DMS114 treated with DMSO at 0.1 percent for 48 hours (cell line): ENCODE measurements around the gene PRDX4.
"Not testable (repeated sequence)": the region's sequence is repeated elsewhere in the genome, so short reads cannot be mapped to it uniquely, and the experiment has no call there.

Source experiments
- DNase-seq: peaks from one replicate; lab custom pipeline; 2025; ENCODE audit not compliant: unreplicated experiment; lab: John Stamatoyannopoulos, UW

Gene PRDX4

DNA sequence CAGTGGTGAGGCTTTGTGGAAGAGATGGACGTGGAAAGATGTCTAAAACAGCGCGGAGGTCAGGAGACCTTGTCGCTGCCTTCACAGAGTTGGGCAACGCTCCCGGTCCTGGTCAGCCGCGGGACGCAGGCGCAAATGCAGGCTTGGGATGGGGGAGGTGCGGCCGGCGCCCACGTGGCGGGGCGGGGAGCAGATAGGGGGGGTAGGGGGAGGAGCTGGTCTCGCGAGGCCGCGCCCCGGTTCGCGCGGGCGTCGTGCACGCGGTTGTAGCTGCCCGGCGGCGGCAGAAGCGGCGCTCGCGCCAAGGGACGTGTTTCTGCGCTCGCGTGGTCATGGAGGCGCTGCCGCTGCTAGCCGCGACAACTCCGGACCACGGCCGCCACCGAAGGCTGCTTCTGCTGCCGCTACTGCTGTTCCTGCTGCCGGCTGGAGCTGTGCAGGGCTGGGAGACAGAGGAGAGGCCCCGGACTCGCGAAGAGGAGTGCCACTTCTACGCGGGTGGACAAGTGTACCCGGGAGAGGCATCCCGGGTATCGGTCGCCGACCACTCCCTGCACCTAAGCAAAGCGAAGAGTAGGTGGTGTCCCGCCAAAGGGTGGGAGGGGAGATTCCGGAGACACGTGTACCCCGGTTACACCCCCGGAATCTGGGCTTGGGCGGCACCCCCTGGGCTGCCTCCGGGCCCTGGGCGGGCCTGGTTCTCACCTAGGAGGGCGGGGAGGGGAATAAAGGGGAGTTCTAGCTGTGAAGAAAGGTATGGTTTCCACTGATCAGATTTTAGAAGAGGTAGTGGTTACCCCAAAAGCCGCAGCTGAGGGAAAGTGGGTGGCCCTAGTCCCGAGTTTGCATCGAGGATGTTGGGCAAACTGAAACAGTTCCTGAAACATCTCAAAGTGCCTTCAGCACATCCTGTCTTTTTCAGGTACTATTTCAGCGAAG lies at the start of gene PRDX4:
PRDX4 (plus strand) TSS at position 255 of the 939 bp plus-strand sequence; CDS start at position 333, 78 bp downstream.
- peak; percentile 73 for DNase-seq

DNA sequence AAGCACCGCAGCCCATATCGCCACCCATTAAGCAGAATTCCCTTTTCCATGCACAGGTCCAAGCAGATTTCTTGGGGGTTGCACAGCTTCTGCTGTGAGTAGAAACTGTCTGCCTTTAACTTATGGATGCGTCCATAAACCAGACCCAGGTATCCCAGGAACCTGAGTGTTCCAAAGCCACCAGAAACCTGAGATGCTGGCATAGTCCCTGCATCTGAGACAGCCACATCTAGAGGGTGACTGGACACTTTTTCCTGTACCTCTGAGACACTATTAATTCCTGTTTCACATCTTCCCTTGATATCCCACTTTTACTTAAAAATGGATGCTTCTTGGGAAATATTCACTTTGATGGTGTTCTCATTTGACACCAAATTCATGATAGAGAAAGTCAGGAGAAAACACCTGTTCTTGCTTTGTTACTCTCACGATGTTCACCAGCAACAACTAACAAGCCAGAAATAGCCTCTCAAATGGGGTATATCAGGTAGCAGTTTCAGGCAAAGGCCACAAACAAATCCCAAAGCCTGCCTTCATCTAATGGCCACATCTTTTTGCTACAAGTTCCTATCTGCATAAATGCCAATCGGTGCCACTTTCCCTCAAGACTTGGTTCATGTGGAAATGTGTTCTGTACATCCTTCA lies 45.5 kb upstream of the PRDX4 start:
- no peak for DNase-seq

DNA sequence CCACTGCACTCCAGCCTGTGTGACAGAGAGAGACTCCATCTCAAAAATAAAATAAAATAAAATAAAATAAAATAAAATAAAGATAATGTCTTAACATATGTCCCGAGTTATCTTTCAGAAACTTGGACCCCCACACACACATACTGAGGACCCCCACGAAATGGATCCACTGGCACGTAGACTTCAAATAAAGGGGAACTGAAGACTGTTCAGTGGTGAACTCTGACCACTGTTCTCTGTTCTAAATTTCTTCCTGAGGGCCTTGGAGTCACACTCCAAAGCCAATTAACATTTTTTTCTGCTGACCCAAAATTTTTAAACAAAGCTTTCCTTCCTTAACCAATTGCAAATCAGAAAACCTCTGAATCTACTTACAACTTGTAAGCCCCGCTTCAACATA lies 43.5 kb upstream of the PRDX4 start:
- DNase-seq, result no peak

DNA sequence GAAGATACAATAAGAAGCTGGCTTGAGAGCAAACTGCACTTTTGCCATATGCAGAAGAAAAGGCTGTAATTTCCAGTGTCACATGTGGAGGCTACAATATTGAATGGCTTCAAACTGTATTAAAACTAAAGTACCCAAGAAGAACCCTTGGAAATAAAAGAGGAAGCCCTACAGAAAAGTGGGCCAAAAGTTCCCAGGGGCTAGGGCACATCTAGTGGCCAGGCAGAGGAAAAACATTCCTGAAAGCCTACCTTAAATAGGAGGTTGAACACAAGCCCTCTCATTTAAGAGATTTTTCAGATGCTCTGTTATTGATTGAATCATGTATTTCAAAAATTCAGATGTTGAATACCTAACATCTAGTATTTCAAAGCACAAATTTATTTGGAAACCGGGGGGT lies 40.6 kb upstream of the PRDX4 start:
- no peak for DNase-seq

DNA sequence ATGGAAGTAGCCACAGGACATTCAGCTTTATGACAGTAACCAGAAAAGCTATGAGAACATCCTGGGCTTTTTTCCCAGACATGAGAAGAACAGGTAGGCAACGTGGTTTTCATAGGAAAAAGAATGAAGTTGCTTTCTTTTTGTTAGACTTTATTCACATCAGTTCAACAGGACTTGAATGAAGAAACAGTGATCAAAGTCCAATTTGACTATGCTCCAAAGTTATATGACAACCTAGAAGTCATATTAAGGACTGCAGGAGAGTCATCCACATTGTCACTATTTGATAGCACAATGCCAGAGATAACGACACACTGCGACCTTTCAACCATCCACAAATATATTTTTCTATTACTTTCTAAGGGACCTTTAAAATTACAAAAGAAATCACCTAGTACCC lies 39.2 kb upstream of the PRDX4 start:
- DNase-seq, result no peak

DNA sequence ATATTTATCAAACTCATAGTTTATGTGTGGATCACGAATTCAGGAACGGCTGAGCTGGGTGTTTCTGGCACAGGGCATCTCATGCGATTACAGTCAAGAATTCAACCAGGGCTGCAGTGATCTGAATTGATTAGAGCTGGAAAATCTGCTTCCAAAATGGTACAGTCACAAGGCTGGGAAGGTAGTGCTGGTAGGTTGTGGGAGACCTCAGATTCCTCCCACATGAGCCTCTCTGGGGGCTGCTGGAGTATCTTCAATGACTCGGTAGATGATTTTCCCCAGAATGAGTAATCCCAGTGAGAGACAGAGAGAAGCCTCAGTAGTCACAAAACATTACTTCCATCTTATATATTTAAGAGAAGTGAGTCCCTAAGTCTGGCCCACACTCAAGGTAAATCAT lies 36.2 kb upstream of the PRDX4 start:
- no peak for DNase-seq

DNA sequence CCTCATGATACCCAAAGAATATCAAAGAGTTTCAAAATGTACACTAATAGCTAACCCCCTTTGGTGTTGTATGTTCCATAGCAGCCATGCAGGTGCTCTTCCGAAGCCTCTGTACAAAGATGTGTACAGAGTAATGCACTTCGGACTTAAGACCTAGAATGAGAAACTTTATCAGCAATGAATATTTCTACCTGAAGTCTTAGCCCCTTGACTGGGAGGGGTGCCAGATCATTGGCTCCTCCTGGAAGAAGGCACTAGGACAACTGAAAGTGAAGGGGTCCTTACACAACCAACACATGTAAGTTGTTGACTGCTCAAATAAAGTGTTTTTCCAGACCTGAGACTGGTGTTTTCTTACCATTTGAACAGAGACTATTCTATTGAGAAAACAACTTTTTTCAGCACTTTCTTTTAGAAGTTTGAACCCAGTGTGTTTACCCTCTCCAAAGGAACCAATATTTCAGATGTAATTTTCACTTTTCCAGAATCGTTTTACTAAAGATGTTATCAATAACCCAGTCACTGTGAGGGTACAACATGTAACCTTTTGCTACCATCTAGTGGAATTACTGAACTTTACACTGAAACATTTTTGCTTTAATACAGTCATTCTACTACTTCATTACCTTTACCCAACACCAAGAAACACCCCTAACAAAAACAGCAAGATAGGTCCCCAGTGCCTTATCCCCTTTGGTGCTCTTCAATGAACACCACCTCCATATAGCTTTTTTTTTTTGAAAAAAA lies 33.3 kb upstream of the PRDX4 start:
- no peak for DNase-seq

DNA sequence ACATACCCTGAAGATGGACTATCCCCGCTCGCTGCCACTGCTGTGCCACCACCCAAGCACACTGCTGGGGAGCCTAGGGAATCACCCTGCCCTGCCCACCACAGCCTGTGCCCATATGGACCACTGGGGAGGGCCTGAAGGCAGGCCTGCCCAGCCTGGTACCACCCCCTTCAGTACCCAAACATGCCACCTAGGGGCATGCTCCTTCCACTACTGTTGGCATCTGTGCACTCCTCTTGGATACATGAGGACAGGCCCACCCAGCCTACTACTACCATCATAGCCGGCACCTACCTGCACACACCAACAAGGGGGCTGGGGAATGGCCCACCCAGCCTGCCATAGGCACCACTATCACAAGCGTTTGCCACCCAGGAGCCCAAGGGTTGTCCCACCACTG lies 30.1 kb upstream of the PRDX4 start:
- no peak for DNase-seq

DNA sequence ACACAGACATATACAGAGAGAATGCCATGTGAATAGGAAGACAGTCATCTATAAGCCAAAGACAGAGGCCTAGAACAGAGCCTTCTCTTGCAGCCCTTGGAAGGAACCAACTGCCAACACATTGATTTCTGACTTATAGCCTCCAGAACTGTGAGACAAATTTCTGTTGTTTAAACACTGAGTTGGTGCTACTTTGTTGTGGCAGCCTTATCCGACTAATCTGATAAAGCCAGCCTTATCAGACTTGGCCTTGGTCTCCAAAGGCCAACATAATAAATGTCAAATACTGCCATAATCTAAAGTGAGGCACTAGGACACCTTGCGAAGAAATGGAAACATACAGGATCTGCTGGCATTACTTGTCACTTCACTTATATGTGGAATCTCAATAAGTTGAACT lies 24.3 kb upstream of the PRDX4 start:
- DNase-seq, result no peak

DNA sequence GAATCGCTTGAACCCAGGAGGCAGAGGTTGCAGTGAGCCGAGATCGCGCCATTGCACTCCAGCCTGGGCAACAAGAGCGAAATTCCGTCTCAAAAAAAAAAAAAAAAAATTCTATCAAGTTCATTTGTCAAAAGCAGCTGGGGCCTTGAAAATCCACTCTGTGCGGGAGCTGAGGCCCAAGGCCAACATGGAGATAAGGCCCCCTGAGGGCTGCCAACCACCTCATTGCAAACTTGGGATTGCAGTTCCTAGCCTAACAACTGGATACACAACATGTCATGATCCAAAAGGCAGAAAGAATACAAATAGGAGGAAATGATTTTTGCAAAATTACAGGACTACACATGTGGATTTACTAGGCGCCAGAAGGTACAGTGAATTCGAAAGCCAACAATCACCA lies 22.5 kb upstream of the PRDX4 start:
- DNase-seq, result no peak

DNA sequence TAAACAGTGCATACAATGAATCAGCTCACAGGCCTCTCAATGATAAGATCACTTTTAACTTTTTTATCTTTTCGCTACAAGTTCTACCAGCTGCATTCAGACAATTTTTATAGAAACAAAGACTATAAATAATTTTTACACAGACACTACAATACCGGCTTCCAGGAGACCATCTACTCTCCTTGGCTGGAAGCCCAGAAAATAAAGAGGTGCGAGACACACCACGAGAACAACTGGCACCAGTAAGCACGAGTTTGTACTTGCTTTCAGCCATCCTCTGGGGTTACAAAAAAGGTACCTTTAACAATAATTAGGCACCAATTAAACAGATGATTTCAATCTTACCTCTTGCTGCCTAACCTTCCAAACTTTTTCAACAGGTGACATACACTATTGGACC lies 11.2 kb upstream of the PRDX4 start:
- no peak for DNase-seq

DNA sequence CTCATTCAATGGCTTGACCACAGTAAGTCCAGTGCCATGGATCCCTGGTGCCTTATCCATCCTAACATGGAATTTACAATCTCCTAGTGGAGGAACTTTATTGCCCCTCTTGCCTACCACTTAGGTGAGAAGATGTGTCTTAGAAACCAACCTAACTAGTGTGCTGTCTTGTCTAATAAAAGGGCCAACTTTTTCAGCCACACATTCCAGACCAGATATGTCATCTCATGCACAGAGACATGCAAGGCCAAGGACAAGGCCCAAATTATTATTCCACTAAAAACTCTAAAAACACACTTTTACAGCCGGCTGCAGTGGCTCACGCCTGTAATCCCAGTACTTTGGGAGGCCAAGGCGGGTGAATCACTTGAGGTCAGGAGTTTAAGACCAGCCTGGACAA lies 10.6 kb upstream of the PRDX4 start:
- DNase-seq, result no peak

DNA sequence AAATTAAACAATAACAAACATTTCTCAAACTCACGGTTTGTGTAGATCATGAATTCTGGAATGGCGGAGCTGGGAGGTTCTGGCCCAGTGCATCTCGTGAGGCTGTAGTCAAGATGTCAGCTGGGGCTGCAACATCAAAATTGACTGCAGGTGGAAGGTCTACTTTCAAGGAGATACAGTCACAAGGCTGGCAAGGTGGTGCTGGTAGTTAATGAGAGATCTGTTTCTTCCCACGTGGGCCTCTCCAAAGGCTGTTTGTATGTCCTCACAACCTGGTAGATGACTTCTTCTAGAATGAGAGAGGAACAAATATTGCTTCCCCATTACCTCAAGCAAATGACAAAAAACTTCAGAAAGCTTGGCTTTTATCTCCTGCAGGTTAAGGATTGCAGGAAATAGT lies 8.0 kb upstream of the PRDX4 start:
- no peak for DNase-seq

DNA sequence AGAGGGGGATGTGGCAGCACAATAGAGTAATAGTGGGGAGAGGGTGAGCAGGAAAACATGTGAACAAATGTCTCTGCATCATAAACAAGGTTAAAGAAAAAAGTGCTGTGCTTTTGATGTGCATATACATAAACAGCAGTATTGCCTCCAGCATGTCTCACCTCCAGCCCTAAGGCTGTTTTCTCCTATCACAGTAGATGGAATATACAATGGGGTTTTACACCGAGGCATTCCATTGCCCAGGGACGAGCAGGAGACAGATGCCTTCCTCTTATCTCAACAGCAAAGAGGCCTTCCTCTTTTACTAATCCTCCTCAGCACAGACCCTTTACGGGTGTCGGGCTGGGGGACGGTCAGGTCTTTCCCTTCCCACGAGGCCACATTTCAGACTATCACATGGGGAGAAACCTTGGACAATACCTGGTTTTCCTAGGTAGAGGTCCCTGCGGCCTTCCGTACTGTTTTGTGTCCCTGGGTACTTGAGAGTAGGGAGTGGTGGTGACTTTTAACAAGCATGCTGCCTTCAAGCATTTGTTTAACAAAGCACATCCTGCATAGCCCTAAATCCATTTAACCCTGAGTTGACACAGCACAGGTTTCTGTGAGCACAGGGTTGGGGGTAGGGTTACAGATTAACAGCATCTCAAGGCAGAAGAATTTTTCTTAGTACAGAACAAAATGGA lies 7.1 kb upstream of the PRDX4 start:
- DNase-seq, result not testable (repeated sequence)

DNA sequence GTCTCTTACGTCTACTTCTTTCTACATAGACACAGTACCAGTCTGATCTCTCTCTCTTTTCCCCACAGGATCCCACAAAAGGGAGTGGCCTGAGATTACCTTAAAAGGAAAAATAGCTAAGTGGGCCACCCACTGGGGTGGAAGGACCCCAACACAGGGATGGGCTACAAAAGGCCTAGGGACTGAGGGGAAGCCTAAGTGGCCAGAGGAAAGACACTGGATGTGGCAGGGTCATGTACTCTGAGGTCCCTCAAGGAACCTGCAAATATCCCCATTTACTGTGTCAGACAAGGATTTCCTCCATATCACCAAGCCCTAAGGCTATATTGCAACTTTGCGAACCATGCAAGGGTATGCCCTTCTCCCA lies 6.5 kb upstream of the PRDX4 start:
- DNase-seq, result no peak

DNA sequence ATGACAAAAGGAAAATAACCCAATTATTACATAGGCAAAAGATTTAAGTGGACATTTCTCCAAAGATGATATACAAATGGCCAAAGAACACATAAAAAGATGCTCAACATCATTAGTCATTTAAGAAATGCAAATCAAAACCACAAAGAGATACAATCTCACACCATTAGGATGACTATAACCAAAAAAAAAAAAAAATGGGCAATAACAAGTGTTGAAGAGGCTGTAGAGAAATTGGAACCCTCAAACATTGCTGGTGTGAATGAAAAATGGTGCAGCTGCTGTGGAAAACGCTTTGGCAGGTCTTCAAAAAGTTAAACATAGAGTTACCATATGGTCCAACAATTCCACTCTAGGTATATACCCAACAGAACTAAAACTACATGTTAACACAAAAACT lies 5.6 kb upstream of the PRDX4 start:
- DNase-seq, result no peak

DNA sequence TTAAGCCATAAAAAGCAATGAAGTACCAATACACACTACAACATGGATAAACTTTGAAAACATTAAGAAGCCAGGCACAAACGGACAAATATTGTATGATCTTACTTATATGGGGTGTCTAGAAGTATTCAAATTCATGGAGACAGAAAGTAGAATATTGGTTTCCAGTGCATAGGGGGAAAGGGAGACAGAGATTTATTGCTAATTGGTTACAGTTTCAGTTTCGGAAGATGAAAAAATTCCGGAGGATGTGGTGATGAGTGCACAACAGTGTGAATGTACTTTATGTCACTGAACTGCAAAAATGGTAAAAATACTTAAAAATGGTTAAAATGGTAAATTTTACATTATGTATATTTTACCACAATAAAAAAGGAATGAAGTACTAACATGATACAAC lies 5.1 kb upstream of the PRDX4 start:
- DNase-seq, result no peak

DNA sequence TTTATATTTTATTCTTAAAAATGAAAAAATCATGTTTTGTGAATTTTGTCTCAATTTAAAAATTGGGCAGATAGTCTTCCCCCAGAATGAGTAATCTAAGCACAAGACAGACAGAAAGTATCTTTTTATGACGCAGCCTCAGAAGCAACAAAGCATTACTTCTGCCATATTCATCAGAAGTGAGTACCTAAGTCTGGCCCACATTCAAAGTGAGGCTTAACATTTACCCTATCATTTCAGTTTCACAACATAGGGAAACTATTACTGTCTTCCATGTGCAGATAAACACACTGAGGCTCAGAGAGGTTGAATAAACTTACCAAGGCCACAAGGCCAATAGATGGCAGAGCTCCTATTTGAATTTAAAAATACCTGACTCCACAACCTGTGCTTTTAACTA lies 4.4 kb upstream of the PRDX4 start:
- no peak for DNase-seq

DNA sequence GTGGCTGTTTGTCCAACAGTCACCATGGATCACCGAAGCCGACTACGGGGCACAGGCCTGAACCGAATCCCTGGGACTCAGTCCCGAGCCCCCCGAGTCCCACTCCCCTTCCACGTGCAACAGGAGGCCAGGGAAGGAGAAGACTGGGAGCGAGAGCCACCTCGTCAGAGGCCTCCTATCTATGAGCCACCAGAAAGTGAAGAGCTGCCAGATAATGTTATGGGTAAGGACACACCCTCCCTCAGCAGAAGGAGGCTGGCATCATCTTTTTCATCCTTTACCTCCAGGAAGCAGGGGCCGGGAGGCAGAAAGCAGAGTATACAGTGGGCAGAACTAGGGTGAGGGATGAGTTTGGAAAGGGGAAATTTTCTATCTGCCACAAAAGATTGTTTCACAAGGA lies 2.8 kb upstream of the PRDX4 start:
- no peak for DNase-seq

DNA sequence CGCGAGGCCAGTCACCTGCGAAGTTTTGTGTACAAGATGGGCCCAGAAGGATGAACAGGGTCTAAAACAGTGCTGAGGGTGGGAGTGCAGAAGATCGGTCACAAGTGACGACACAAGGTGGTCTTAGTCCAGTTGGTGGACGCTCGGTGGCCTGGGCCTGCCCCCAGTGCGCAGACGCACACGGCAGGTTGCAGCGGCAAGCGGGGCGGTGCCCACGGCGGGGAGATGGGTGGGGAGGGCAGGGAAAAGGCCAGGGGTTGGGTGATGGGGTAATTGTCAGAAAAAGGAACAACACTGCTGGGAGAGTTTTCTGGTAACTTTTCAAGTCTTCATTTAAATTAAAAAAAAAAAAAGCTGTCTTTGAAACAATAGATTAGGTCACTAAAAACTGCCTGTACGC lies 1.0 kb upstream of the PRDX4 start:
- no peak for DNase-seq

DNA sequence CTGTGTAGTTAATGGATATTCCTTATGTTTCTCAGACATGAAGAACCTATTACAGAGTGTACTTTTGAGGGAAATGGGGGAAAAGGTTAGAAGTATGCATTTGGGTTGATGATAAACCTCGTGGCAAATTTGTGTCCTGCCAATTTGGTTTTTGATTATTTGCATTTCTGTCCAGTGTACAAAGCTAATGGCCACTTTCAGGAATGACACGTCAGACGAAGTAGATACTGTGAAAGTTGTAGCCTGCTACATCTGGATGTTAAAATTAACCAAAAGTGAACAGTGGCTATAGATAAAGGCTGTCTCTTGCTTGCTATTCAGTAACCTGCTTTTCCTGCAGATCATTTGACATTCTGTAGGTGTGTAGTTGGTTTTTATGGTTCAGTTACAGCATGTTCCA lies 1.0 kb downstream of the PRDX4 start:
- DNase-seq, result no peak
